T-helper 17 cell (primary cell): Measurements from ENCODE around the gene P2RY6. TPM values are rescaled to one million over a fixed set of nuclear protein-coding genes. Genes with fewer than 3 reads are reported as not detected.

ENCODE experiments used
- ATAC-seq: fragments of 150-1000 bp; cut with Tn5 transposase; 2 replicates; pipeline ENCODE4 v1.10.0; 2021; ENCODE audit warnings: mild to moderate bottlenecking, moderate library complexity
- DNase-seq, 3 donors: peaks; one replicate each; pipeline versions ENCODE4 v3.0.0 to v3.0.0-alpha.2; 2020 to 2021
- H3K9me3 ChIP-seq: one replicate; pipeline ENCODE4 v1.7.0; 2013; ENCODE audit warnings: low read length, mild to moderate bottlenecking; ENCODE audit not compliant: control insufficient read depth, poor library complexity, severe bottlenecking
- H3K27ac Mint-ChIP-seq: one replicate; pipeline ENCODE4 v1.8.0; 2022; ENCODE audit warnings: mild to moderate bottlenecking, moderate library complexity, mixed read lengths
- H3K27me3 Mint-ChIP-seq: one replicate; pipeline ENCODE4 v1.8.0; 2022; ENCODE audit warnings: mixed read lengths
- H3K36me3 Mint-ChIP-seq: one replicate; pipeline ENCODE4 v1.8.0; 2022; ENCODE audit warnings: low read depth, mixed read lengths
- H3K4me1 Mint-ChIP-seq: one replicate; pipeline ENCODE4 v1.8.0; 2022; ENCODE audit warnings: mild to moderate bottlenecking, mixed read lengths
- H3K4me3 Mint-ChIP-seq: one replicate; pipeline ENCODE4 v1.8.0; 2022; ENCODE audit warnings: mild to moderate bottlenecking, moderate library complexity, mixed read lengths
- total RNA-seq, 4 donors: library from RNA in 2 of 4; stranded (reverse) in 2 of 4; gene quantifications; one replicate each; pipeline ENCODE4 v1.2.3 and lab custom pipeline; 2022 to 2026

Gene P2RY6
- total RNA-seq, 2 donors from 2014 or later: not detected

- no peak for ATAC-seq
- H3K36me3 Mint-ChIP-seq: no peaks in the 10 kb centered on the region
Measured at GRCh38 chr11:73294604-73295003, 22.5 kb downstream of the P2RY6 start.

GRCh38 chr11:73295241-73295995 is 23.3 kb downstream of the P2RY6 start:
- peak; percentile 47 to 73 (median 49) for DNase-seq
- H3K4me1 Mint-ChIP-seq: peaks cover 6% of the 10 kb centered on the region
- peak overlapping the region; percentile 19 for H3K27ac Mint-ChIP-seq
- peaks cover 18% of the 10 kb centered on the region for H3K27me3 Mint-ChIP-seq
- peak; percentile 86 for ATAC-seq
- H3K4me3 Mint-ChIP-seq: no peak overlapping the region
- H3K36me3 Mint-ChIP-seq: no peaks in the 10 kb centered on the region
- H3K9me3 ChIP-seq: no peaks in the 10 kb centered on the region

More at GRCh38 chr11:73294604-73295003, 22.5 kb downstream of the P2RY6 start:
- H3K9me3 ChIP-seq: no peaks in the 10 kb centered on the region
- peak overlapping the region; percentile 39 for H3K27ac Mint-ChIP-seq
- peaks cover 8% of the 10 kb centered on the region for H3K4me1 Mint-ChIP-seq
- H3K27me3 Mint-ChIP-seq: peaks cover 18% of the 10 kb centered on the region
- H3K4me3 Mint-ChIP-seq: no peak overlapping the region
- no peak for DNase-seq

- H3K4me1 Mint-ChIP-seq: peaks cover 6% of the 10 kb centered on the region
Measured at GRCh38 chr11:73295996-73296318, 23.8 kb downstream of the P2RY6 start.

GRCh38 chr11:73296501-73297230 is 24.5 kb downstream of the P2RY6 start:
- H3K4me3 Mint-ChIP-seq: no peak overlapping the region
- H3K36me3 Mint-ChIP-seq: no peaks in the 10 kb centered on the region
- DNase-seq (no peak), ATAC-seq (no peak)
- peaks cover 6% of the 10 kb centered on the region for H3K4me1 Mint-ChIP-seq
- no peaks in the 10 kb centered on the region for H3K9me3 ChIP-seq
- peaks cover 18% of the 10 kb centered on the region for H3K27me3 Mint-ChIP-seq
- H3K27ac Mint-ChIP-seq: no peak overlapping the region

More at GRCh38 chr11:73295996-73296318, 23.8 kb downstream of the P2RY6 start:
- H3K36me3 Mint-ChIP-seq: no peaks in the 10 kb centered on the region
- DNase-seq: no peak
- no peak overlapping the region for H3K4me3 Mint-ChIP-seq
- no peaks in the 10 kb centered on the region for H3K9me3 ChIP-seq
- peaks cover 18% of the 10 kb centered on the region for H3K27me3 Mint-ChIP-seq
- H3K27ac Mint-ChIP-seq: no peak overlapping the region
- ATAC-seq: no peak

GRCh38 chr11:73297231-73297590 is 25.1 kb downstream of the P2RY6 start:
- Mint-ChIP-seq H3K4me3 (no peak overlapping the region), H3K27me3 (peaks cover 22% of the 10 kb centered on the region), H3K27ac (no peak overlapping the region), H3K36me3 (no peaks in the 10 kb centered on the region), H3K4me1 (peaks cover 3% of the 10 kb centered on the region)
- no peaks in the 10 kb centered on the region for H3K9me3 ChIP-seq
- ATAC-seq: no peak
- no peak for DNase-seq

- peaks cover 4% of the 10 kb centered on the region for H3K4me1 Mint-ChIP-seq
- no peaks in the 10 kb centered on the region for H3K36me3 Mint-ChIP-seq
- no peak overlapping the region for H3K27ac Mint-ChIP-seq
Measured at GRCh38 chr11:73297702-73298101, 25.6 kb downstream of the P2RY6 start.

GRCh38 chr11:73298233-73298632 is 26.1 kb downstream of the P2RY6 start:
- ATAC-seq: no peak
- H3K4me3 Mint-ChIP-seq: no peak overlapping the region

More at GRCh38 chr11:73297702-73298101, 25.6 kb downstream of the P2RY6 start:
- no peak for ATAC-seq
- Mint-ChIP-seq H3K27me3 (peaks cover 27% of the 10 kb centered on the region), H3K4me3 (no peak overlapping the region)
- no peak for DNase-seq
- no peaks in the 10 kb centered on the region for H3K9me3 ChIP-seq

GRCh38 chr11:73299751-73300150 is 27.6 kb downstream of the P2RY6 start:
- H3K27ac Mint-ChIP-seq: no peak overlapping the region
- peaks cover 4% of the 10 kb centered on the region for H3K4me1 Mint-ChIP-seq

More at GRCh38 chr11:73298233-73298632, 26.1 kb downstream of the P2RY6 start:
- no peaks in the 10 kb centered on the region for H3K36me3 Mint-ChIP-seq
- peaks cover 4% of the 10 kb centered on the region for H3K4me1 Mint-ChIP-seq
- no peak for DNase-seq
- H3K27me3 Mint-ChIP-seq: peaks cover 32% of the 10 kb centered on the region
- H3K27ac Mint-ChIP-seq: no peak overlapping the region
- no peaks in the 10 kb centered on the region for H3K9me3 ChIP-seq

GRCh38 chr11:73306069-73306841 is 34.1 kb downstream of the P2RY6 start:
- Mint-ChIP-seq H3K27me3 (peaks cover 32% of the 10 kb centered on the region), H3K4me3 (peak overlapping the region; percentile 98)

More at GRCh38 chr11:73299751-73300150, 27.6 kb downstream of the P2RY6 start:
- DNase-seq (no peak), ATAC-seq (no peak)
- H3K9me3 ChIP-seq: no peaks in the 10 kb centered on the region
- Mint-ChIP-seq H3K27me3 (peaks cover 35% of the 10 kb centered on the region), H3K36me3 (no peaks in the 10 kb centered on the region), H3K4me3 (no peak overlapping the region)

GRCh38 chr11:73306977-73307322 is 34.8 kb downstream of the P2RY6 start:
- DNase-seq (no peak), ATAC-seq (no peak)
- Mint-ChIP-seq H3K36me3 (peaks cover 2% of the 10 kb centered on the region), H3K27ac (peak overlapping the region; percentile 81), H3K4me1 (peaks cover 11% of the 10 kb centered on the region), H3K27me3 (peaks cover 31% of the 10 kb centered on the region), H3K4me3 (peak overlapping the region; percentile 98)
- no peaks in the 10 kb centered on the region for H3K9me3 ChIP-seq

More at GRCh38 chr11:73306069-73306841, 34.1 kb downstream of the P2RY6 start:
- ATAC-seq (no peak), DNase-seq (no peak)
- H3K4me1 Mint-ChIP-seq: peaks cover 11% of the 10 kb centered on the region
- no peaks in the 10 kb centered on the region for H3K9me3 ChIP-seq
- no peak overlapping the region for H3K27ac Mint-ChIP-seq
- H3K36me3 Mint-ChIP-seq: peaks cover 2% of the 10 kb centered on the region

GRCh38 chr11:73307323-73308002 is 35.3 kb downstream of the P2RY6 start:
- DNase-seq (peak; percentile 72 to 90 (median 75)), ATAC-seq (peak; percentile 76)
- peaks cover 26% of the 10 kb centered on the region for H3K27me3 Mint-ChIP-seq
- H3K9me3 ChIP-seq: no peaks in the 10 kb centered on the region
- H3K4me3 Mint-ChIP-seq: peak overlapping the region; percentile 98
- H3K4me1 Mint-ChIP-seq: peaks cover 9% of the 10 kb centered on the region
- H3K36me3 Mint-ChIP-seq: peaks cover 2% of the 10 kb centered on the region
- peak overlapping the region; percentile 81 for H3K27ac Mint-ChIP-seq

GRCh38 chr11:73308003-73308960 is 36.1 kb downstream of the P2RY6 start, which contains the start of gene ARHGEF17:
ARHGEF17 (plus strand) TSS chr11:73308276; CDS start chr11:73308639, 363 bp downstream.
- no peaks in the 10 kb centered on the region for H3K9me3 ChIP-seq
- peak within 1 kb of the TSS; percentile 81 for H3K27ac Mint-ChIP-seq
- peaks cover 2% of the 10 kb centered on the region for H3K36me3 Mint-ChIP-seq
- DNase-seq: peak in 2 of 3 donors; percentile 31 to 42
- peak; percentile 34 for ATAC-seq
- H3K27me3 Mint-ChIP-seq: peaks cover 18% of the 10 kb centered on the region
- peak within 1 kb of the TSS; percentile 98 for H3K4me3 Mint-ChIP-seq
- H3K4me1 Mint-ChIP-seq: peaks cover 9% of the 10 kb centered on the region
